OCI-M1 (cell line): ENCODE data around the gene TAF5L.

Source experiments
- DNase-seq: peaks from one replicate; lab custom pipeline; 2025; lab: John Stamatoyannopoulos, UW

TAF5L gene

GRCh38 chr1:229625915-229626831 is at the start of gene TAF5L, which contains the start of gene URB2:
Gene TAF5L, minus strand, starts transcription at chr1:229626122. Its CDS starts 11,640 bp downstream, at chr1:229614482.
Gene URB2, plus strand, starts transcription at chr1:229626247. Its CDS starts 1,387 bp downstream, at chr1:229627634.
- peak; percentile 94 for DNase-seq

- DNase-seq: no peak
Measured at GRCh38 chr1:229675396-229675795, 49.5 kb upstream of the TAF5L start.

- no peak for DNase-seq
Measured at GRCh38 chr1:229674042-229674441, 48.1 kb upstream of the TAF5L start.

GRCh38 chr1:229672246-229672645 is 46.3 kb upstream of the TAF5L start:
- DNase-seq: no peak

- no peak for DNase-seq
Measured at GRCh38 chr1:229671310-229671709, 45.4 kb upstream of the TAF5L start.

GRCh38 chr1:229669333-229669732 is 43.4 kb upstream of the TAF5L start:
- no peak for DNase-seq

- DNase-seq: no peak
Measured at GRCh38 chr1:229666585-229666984, 40.7 kb upstream of the TAF5L start.

- no peak for DNase-seq
Measured at GRCh38 chr1:229665912-229666558, 40.1 kb upstream of the TAF5L start.

GRCh38 chr1:229664133-229664689 is 38.3 kb upstream of the TAF5L start:
- no peak for DNase-seq

GRCh38 chr1:229661897-229662296 is 36.0 kb upstream of the TAF5L start:
- DNase-seq: no peak

GRCh38 chr1:229661022-229661877 is 35.3 kb upstream of the TAF5L start:
- peak; percentile 58 for DNase-seq

GRCh38 chr1:229657993-229658755 is 32.3 kb upstream of the TAF5L start:
- no peak for DNase-seq

GRCh38 chr1:229655781-229656180 is 29.9 kb upstream of the TAF5L start:
- no peak for DNase-seq

- DNase-seq: no peak
Measured at GRCh38 chr1:229653420-229653819, 27.5 kb upstream of the TAF5L start.

- DNase-seq: no peak
Measured at GRCh38 chr1:229651546-229651945, 25.6 kb upstream of the TAF5L start.

GRCh38 chr1:229650045-229650444 is 24.1 kb upstream of the TAF5L start:
- DNase-seq: no peak

GRCh38 chr1:229648406-229648805 is 22.5 kb upstream of the TAF5L start:
- no peak for DNase-seq

- no peak for DNase-seq
Measured at GRCh38 chr1:229645324-229645993, 19.5 kb upstream of the TAF5L start.

- DNase-seq: no peak
Measured at GRCh38 chr1:229643996-229644745, 18.2 kb upstream of the TAF5L start.

- no peak for DNase-seq
Measured at GRCh38 chr1:229642970-229643369, 17.0 kb upstream of the TAF5L start.
